Esophagus (tissue), 2 donors: ENCODE data around the gene FUNDC2. TPM values are rescaled to one million over a fixed set of nuclear protein-coding genes. Genes with fewer than 3 reads are reported as not detected.

Experiments
- H3K27ac ChIP-seq, 2 donors: one replicate each; pipeline ENCODE4 v1.5.1; 2013; ENCODE audit warnings: low read depth in 2 of 2, mild to moderate bottlenecking in 2 of 2, inconsistent platforms in 1 of 2, low read length in 1 of 2, moderate library complexity in 1 of 2
- H3K27me3 ChIP-seq, 2 donors: one replicate each; pipeline ENCODE4 v1.6.1; 2013; ENCODE audit warnings: low read length in 2 of 2, control low read depth in 1 of 2, mild to moderate bottlenecking in 1 of 2; ENCODE audit not compliant: insufficient read depth in 2 of 2, control insufficient read depth in 1 of 2
- H3K36me3 ChIP-seq, 2 donors: one replicate each; pipeline ENCODE4 v1.6.1; 2013; ENCODE audit warnings: low read length in 1 of 2; ENCODE audit not compliant: control insufficient read depth in 2 of 2, insufficient read depth in 2 of 2
- H3K4me1 ChIP-seq, 2 donors: one replicate each; pipeline ENCODE4 v1.6.1; 2013; ENCODE audit warnings: low read length in 1 of 2; ENCODE audit not compliant: control insufficient read depth in 2 of 2, insufficient read depth in 2 of 2
- H3K4me3 ChIP-seq, 2 donors: one replicate each; pipeline ENCODE4 v1.5.1; 2013; ENCODE audit warnings: low read length in 2 of 2, mild to moderate bottlenecking in 2 of 2, low read depth in 1 of 2, moderate library complexity in 1 of 2
- H3K9me3 ChIP-seq, 2 donors: one replicate each; pipeline ENCODE4 v1.6.1; 2013; ENCODE audit warnings: mild to moderate bottlenecking in 2 of 2, low read depth in 1 of 2, low read length in 1 of 2, moderate library complexity in 1 of 2; ENCODE audit not compliant: control insufficient read depth in 2 of 2, insufficient read depth in 1 of 2
- WGBS, 2 donors: extraction: QIAGEN DNeasy Blood & Tissue Kit; methylation state at CpG; one replicate each; pipeline ENCODE4 v1.1.7; 2013; 5-methylcytosine and 5-hydroxymethylcytosine counted together
- polyA plus RNA-seq, 2 donors: library from polyadenylated mRNA; stranded (reverse); fragments of 200-250 nt; gene quantifications; one replicate each; pipeline ENCODE4 v1.2.3, GENCODE V29; 2013
- donor health status: healthy with polysubstance abuse.
- donor health status: Bipolar disorder and iron deficiency.

Gene FUNDC2
- polyA plus RNA-seq, 2 donors = 31.8 to 58.4 TPM

GRCh38 chrX:155094468-155095061 is 67.9 kb downstream of the FUNDC2 start:
- Histone ChIP-seq H3K4me1 (no peaks in the 10 kb centered on the region), H3K9me3 (no peaks in the 10 kb centered on the region), H3K27ac (no peak overlapping the region), H3K4me3 (no peak overlapping the region), H3K27me3 (no peaks in the 10 kb centered on the region), H3K36me3 (peaks cover 0 to 4% of the 10 kb centered on the region in 2 donors)
- WGBS, 2 donors = 37 to 38% methylated on average over 4 of the region's 4 CpGs

GRCh38 chrX:155105919-155106318 is 79.3 kb downstream of the FUNDC2 start:
- Histone ChIP-seq H3K4me1 (no peaks in the 10 kb centered on the region), H3K27me3 (no peaks in the 10 kb centered on the region), H3K27ac (no peak overlapping the region), H3K9me3 (no peaks in the 10 kb centered on the region), H3K36me3 (no peaks in the 10 kb centered on the region), H3K4me3 (no peak overlapping the region)
- 89 to 100% methylated on average over 2 of the region's 2 CpGs for WGBS, 2 donors

- no peaks in the 10 kb centered on the region for H3K36me3 ChIP-seq
- H3K9me3 ChIP-seq = no peaks in the 10 kb centered on the region
- H3K4me3 ChIP-seq = no peak overlapping the region
- H3K27ac ChIP-seq = no peak overlapping the region
- H3K27me3 ChIP-seq = no peaks in the 10 kb centered on the region
- H3K4me1 ChIP-seq = no peaks in the 10 kb centered on the region
Observed at GRCh38 chrX:155108427-155108826, 81.8 kb downstream of the FUNDC2 start.

Other genes with a start within 250 kb of the FUNDC2 start
- gene MPP1, start 221.4 kb upstream of the FUNDC2 start, polyA plus RNA-seq = 1 to 10 TPM; 4.1 to 6.4 TPM
- not detected for gene SMIM9, start 192.2 kb upstream of the FUNDC2 start, polyA plus RNA-seq
- 10 to 100 TPM; 13.9 to 17.0 TPM for gene F8A1, start 140.5 kb upstream of the FUNDC2 start, polyA plus RNA-seq
- 1 to 10 TPM; 2.2 TPM for gene F8, start 4.1 kb upstream of the FUNDC2 start, polyA plus RNA-seq
- gene CMC4, start 44.3 kb downstream of the FUNDC2 start, polyA plus RNA-seq = 10 to 100 TPM; 10.1 to 14.2 TPM
- gene MTCP1, start 44.3 kb downstream of the FUNDC2 start, polyA plus RNA-seq = 10 to 100 TPM; 11.6 to 64.1 TPM
- gene BRCC3, start 44.7 kb downstream of the FUNDC2 start, polyA plus RNA-seq = 10 to 100 TPM in 1 of 2 donors, 1 to 10 TPM in 1; 9.8 to 17.6 TPM
- 10 to 100 TPM; 21.2 to 28.2 TPM for gene VBP1, start 189.6 kb downstream of the FUNDC2 start, polyA plus RNA-seq
- under 1 TPM; 0.09 to 0.10 TPM for gene RAB39B, start 237.6 kb downstream of the FUNDC2 start, polyA plus RNA-seq